HepG2 (cell line): ENCODE measurements around the gene PRKCSH. TPM values are rescaled to one million over a fixed set of nuclear protein-coding genes. Genes with fewer than 3 reads are reported as not detected.
A peak's percentile ranks its signal among the peaks of the same experiment; 100 is the strongest.

Source experiments
- FOXC1 ChIP-seq: sonication (generic); formaldehyde crosslinking; IDR thresholded peaks from 2 replicates; pipeline ENCODE4 v1.8.0; 2022; ENCODE audit warnings: mild to moderate bottlenecking, missing genetic modification reagents, borderline replicate concordance
- MED13 ChIP-seq: sonication (generic); formaldehyde crosslinking; IDR thresholded peaks from 2 replicates; pipeline ENCODE4 v1.5.0; 2020; ENCODE audit warnings: missing genetic modification reagents
- MEF2D ChIP-seq: sonication (generic); formaldehyde crosslinking; IDR thresholded peaks from 2 replicates; pipeline ENCODE4 v1.5.1; 2020; ENCODE audit warnings: mild to moderate bottlenecking, missing genetic modification reagents
- MTA3 ChIP-seq: sonication (generic); formaldehyde crosslinking; IDR thresholded peaks from 2 replicates; pipeline ENCODE4 v1.4.0; 2020; ENCODE audit warnings: missing genetic modification reagents
- XRCC5 ChIP-seq: fragments of 200-400 bp; formaldehyde crosslinking; optimal IDR thresholded peaks from 2 replicates; pipeline ENCODE3; 2017; ENCODE audit warnings: mild to moderate bottlenecking, low read length
- ZFP41 ChIP-seq: sonication (generic); formaldehyde crosslinking; IDR thresholded peaks from 2 replicates; pipeline ENCODE4 v1.4.0; 2020; ENCODE audit warnings: mild to moderate bottlenecking, missing genetic modification reagents, borderline replicate concordance
- ZNF326 ChIP-seq: sonication (generic); formaldehyde crosslinking; IDR thresholded peaks from 2 replicates; pipeline ENCODE4 v1.4.0; 2020; ENCODE audit warnings: missing genetic modification reagents, borderline replicate concordance
- ZNF564 ChIP-seq: sonication (generic); formaldehyde crosslinking; IDR thresholded peaks from 2 replicates; pipeline ENCODE4 v1.8.1; 2023; ENCODE audit warnings: mild to moderate bottlenecking, missing genetic modification reagents
- ZNF660 ChIP-seq: sonication (generic); formaldehyde crosslinking; IDR thresholded peaks from 2 replicates; pipeline ENCODE4 v1.5.1; 2020; ENCODE audit warnings: mild to moderate bottlenecking, low read depth, missing genetic modification reagents, borderline replicate concordance
- polyA plus RNA-seq, 8 experiments: library from polyadenylated mRNA; depleted of rRNA in 3 of 8; stranded (reverse) in 7 of 8; unstranded in 1 of 8; fragments of >200 nt; fragmentation: Illumina TruSeq in 4 of 8; extraction: Trizol in 4 of 8; gene quantifications; 2 replicates each; pipeline versions ENCODE4 v1.2.1 to v1.2.3, GENCODE V29; 2011 to 2016; ENCODE audit warnings: low read depth in 4 of 8, missing spikeins in 1 of 8, mixed read lengths in 1 of 8; ENCODE audit not compliant: insufficient read depth in 1 of 8
- total RNA-seq, 5 experiments: library from RNA; depleted of rRNA; stranded (reverse); fragments of >200 nt; fragmentation: Illumina TruSeq; extraction: Trizol; gene quantifications; 2 replicates each; pipeline ENCODE4 v1.2.3, GENCODE V29; 2016; ENCODE audit warnings: low read depth in 1 of 5
- TF ChIP-seq, protein P1 (sequence below): sonication (generic); formaldehyde crosslinking; IDR thresholded peaks from 2 replicates; pipeline ENCODE4 v1.4.0; 2020; ENCODE audit warnings: mild to moderate bottlenecking, missing genetic modification reagents
- TF ChIP-seq, protein P2 (sequence below): sonication (generic); formaldehyde crosslinking; IDR thresholded peaks from 2 replicates; pipeline ENCODE4 v1.8.1; 2022; ENCODE audit warnings: mild to moderate bottlenecking, missing genetic modification reagents
- TF ChIP-seq, protein P3 (sequence below): sonication (generic); formaldehyde crosslinking; IDR thresholded peaks from 2 replicates; pipeline ENCODE4 v1.5.0; 2020; ENCODE audit warnings: mild to moderate bottlenecking, missing genetic modification reagents, borderline replicate concordance

PRKCSH gene
- total and polyA plus RNA-seq, 2 of the 13 experiments (the other 11 are each of a cell fraction or from before 2014, with no cell fraction given): 85.1 to 125 TPM

DNA sequence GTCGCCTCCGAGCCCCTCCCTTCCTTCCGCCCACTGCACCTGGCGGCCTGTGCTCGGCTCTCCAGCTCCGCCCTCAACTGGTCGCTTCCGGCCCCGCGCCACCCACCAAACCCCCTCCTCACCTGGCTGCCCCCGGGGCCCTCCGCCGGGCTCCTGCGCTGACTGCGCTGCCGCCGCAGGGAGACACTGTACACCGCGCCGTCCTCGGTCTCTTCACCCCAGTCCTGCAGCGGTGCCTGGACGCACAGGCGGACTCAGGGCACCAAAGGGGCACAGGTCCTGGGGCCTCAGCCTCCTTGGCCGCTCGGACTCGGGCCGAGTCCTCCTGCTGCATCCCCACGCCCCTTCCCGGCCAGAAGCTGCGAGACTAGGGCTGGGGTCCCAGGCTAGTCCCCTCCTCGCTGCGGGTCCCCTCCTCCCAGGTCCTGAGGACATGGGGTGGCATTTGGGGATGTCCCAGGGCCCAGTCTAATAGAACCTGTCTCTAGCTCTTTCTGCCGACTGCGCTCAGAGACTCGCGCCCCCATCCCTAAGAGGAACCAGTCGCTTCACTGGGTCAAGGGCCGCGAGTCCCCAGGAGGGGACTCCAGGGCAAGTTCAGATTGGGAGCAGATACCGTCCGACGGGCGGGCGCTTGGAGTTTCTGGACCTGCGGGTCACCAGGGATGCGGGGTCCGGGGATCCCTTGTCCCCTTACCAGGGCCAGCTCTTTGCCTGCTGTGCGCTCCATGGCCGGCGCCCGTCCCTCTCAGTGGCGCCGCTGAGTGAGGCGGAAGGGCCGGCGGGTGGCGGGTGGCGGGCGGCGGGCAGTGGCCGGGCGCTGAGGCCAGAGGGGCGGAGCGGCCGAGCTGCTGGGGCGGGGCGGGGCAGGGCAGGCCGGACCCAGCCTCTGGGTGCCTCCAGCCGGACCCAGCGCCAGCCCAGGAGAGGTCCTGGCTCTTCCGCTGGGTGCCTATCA is 16.6 kb upstream of the PRKCSH start, which contains the start of gene RGL3 (continued):
- TF ChIP-seq XRCC5 (peak; percentile 15), FOXC1 (0 out of 2 replicates have a peak, but pooled peaks have one; percentile 48), ZNF564 (CRISPR knock-in tag) (no peak), ZNF660 (CRISPR knock-in tag) (no peak), MTA3 (CRISPR knock-in tag) (no peak), ZNF326 (no peak), MEF2D (no peak), MED13 (CRISPR knock-in tag) (no peak), ZFP41 (CRISPR knock-in tag) (no peak)
- TF ChIP-seq, protein P1, sequence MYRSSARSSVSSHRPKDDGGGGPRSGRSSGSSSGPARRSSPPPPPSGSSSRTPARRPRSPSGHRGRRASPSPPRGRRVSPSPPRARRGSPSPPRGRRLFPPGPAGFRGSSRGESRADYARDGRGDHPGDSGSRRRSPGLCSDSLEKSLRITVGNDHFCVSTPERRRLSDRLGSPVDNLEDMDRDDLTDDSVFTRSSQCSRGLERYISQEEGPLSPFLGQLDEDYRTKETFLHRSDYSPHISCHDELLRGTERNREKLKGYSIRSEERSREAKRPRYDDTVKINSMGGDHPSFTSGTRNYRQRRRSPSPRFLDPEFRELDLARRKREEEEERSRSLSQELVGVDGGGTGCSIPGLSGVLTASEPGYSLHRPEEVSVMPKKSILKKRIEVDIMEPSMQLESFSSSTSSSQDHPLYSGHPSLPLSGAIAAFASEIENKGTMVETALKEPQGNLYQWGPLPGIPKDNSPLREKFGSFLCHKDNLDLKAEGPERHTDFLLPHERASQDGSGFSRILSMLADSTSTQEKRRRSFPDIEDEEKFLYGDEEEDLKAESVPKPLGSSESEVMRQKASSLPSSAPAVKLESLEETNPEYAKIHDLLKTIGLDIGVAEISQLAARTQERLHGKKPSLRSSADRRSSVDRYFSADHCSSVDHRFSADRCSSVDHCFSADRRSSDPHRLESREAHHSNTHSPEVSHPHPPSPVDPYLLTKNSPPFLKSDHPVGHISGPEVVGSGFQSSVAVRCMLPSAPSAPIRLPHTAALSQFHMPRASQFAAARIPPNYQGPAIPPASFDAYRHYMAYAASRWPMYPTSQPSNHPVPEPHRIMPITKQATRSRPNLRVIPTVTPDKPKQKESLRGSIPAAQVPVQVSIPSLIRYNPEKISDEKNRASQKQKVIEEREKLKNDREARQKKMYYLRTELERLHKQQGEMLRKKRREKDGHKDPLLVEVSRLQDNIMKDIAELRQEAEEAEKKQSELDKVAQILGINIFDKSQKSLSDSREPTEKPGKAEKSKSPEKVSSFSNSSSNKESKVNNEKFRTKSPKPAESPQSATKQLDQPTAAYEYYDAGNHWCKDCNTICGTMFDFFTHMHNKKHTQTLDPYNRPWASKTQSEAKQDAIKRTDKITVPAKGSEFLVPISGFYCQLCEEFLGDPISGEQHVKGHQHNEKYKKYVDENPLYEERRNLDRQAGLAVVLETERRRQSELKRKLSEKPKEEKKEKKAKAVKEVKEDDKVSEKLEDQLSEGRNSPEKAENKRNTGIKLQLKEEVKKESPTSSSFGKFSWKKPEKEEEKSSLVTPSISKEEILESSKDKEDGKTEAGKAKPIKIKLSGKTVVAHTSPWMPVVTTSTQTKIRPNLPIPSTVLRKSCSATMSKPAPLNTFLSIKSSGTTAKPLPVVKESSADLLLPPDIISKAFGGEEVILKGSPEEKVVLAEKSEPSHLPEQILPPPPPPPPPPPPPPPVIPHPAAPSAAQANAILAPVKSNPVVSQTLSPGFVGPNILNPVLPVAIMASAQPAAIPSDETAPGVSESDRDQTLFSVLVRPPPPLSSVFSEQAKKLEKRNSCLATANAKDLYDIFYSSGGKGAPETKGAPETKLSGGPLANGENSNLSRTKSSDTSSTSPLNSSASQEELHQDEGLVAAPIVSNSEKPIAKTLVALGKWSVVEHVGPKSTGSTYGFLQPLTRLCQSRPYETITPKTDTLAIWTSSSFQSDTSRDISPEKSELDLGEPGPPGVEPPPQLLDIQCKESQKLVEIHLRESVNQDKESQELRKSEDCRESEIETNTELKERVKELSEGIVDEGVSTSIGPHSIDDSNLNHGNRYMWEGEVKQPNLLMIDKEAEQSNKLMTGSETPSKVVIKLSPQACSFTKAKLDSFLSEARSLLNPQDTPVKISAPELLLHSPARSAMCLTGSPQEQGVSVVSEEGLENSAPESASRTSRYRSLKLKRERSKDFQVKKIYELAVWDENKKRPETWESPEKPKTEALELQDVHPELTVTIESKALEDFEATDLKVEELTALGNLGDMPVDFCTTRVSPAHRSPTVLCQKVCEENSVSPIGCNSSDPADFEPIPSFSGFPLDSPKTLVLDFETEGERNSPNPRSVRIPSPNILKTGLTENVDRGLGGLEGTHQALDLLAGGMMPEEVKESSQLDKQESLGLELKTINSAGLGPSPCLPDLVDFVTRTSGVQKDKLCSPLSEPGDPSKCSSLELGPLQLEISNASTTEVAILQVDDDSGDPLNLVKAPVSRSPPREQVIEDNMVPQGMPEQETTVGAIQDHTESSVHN (CRISPR knock-in tag): no peak
- TF ChIP-seq, protein P2, sequence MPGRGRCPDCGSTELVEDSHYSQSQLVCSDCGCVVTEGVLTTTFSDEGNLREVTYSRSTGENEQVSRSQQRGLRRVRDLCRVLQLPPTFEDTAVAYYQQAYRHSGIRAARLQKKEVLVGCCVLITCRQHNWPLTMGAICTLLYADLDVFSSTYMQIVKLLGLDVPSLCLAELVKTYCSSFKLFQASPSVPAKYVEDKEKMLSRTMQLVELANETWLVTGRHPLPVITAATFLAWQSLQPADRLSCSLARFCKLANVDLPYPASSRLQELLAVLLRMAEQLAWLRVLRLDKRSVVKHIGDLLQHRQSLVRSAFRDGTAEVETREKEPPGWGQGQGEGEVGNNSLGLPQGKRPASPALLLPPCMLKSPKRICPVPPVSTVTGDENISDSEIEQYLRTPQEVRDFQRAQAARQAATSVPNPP (CRISPR knock-in tag): no peak
- TF ChIP-seq, protein P3, sequence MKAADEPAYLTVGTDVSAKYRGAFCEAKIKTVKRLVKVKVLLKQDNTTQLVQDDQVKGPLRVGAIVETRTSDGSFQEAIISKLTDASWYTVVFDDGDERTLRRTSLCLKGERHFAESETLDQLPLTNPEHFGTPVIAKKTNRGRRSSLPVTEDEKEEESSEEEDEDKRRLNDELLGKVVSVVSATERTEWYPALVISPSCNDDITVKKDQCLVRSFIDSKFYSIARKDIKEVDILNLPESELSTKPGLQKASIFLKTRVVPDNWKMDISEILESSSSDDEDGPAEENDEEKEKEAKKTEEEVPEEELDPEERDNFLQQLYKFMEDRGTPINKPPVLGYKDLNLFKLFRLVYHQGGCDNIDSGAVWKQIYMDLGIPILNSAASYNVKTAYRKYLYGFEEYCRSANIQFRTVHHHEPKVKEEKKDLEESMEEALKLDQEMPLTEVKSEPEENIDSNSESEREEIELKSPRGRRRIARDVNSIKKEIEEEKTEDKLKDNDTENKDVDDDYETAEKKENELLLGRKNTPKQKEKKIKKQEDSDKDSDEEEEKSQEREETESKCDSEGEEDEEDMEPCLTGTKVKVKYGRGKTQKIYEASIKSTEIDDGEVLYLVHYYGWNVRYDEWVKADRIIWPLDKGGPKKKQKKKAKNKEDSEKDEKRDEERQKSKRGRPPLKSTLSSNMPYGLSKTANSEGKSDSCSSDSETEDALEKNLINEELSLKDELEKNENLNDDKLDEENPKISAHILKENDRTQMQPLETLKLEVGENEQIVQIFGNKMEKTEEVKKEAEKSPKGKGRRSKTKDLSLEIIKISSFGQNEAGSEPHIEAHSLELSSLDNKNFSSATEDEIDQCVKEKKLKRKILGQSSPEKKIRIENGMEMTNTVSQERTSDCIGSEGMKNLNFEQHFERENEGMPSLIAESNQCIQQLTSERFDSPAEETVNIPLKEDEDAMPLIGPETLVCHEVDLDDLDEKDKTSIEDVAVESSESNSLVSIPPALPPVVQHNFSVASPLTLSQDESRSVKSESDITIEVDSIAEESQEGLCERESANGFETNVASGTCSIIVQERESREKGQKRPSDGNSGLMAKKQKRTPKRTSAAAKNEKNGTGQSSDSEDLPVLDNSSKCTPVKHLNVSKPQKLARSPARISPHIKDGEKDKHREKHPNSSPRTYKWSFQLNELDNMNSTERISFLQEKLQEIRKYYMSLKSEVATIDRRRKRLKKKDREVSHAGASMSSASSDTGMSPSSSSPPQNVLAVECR: peak; percentile 18; the same call in 1 of the 2 replicates
